CD4-positive, alpha-beta T cell (primary cell): Measurements from ENCODE around the gene NTN4. TPM values are rescaled to one million over a fixed set of nuclear protein-coding genes. Genes with fewer than 3 reads are reported as not detected.

Source experiments
- ATAC-seq: fragments of 200-7000 bp; cut with Tn5 transposase; one replicate; pipeline ENCODE4 v1.10.0; 2022; ENCODE audit warnings: mild to moderate bottlenecking; ENCODE audit not compliant: poor library complexity
- CTCF ChIA-PET: fragments of 350-600 bp; sonication (Branson Sonifier 250); formaldehyde crosslinking; loops from one replicate; lab custom pipeline; 2021; ENCODE audit warnings: antibody characterized with exemption, inconsistent platforms; lab: Charles Lee
- POLR2A ChIA-PET: fragments of 350-600 bp; sonication (Branson Sonifier 250); formaldehyde crosslinking; loops from one replicate; lab custom pipeline; 2021; ENCODE audit warnings: antibody characterized with exemption, inconsistent platforms; lab: Charles Lee
- DNase-seq, 14 experiments: peaks; one replicate each; pipeline ENCODE4 v3.0.0-alpha.2; 2013 to 2020; ENCODE audit warnings: mixed read lengths in 2 of 14
- H3K27ac ChIP-seq, 2 donors: one replicate each; pipeline versions ENCODE4 v1.5.1 to v1.7.0; 2013; ENCODE audit warnings: low read length in 2 of 2, low read depth in 1 of 2, mild to moderate bottlenecking in 1 of 2
- H3K27me3 ChIP-seq, 2 experiments: 1 replicate in 1 of 2; 2 replicates in 1 of 2; pipeline versions ENCODE4 v1.6.1 to v1.7.0; 2013; ENCODE audit warnings: low read length in 2 of 2, control low read depth in 1 of 2, mild to moderate bottlenecking in 1 of 2, moderate library complexity in 1 of 2; ENCODE audit not compliant: insufficient read depth in 2 of 2, control insufficient read depth in 1 of 2
- H3K36me3 ChIP-seq: one replicate; pipeline ENCODE4 v1.6.1; 2013; ENCODE audit warnings: low read length, control low read depth; ENCODE audit not compliant: insufficient read depth
- H3K4me1 ChIP-seq: one replicate; pipeline ENCODE4 v1.6.1; 2013; ENCODE audit warnings: low read length, control low read depth; ENCODE audit not compliant: insufficient read depth
- H3K4me3 ChIP-seq: one replicate; pipeline ENCODE4 v1.5.1; 2013; ENCODE audit warnings: mild to moderate bottlenecking, low read length, moderate library complexity
- H3K9me3 ChIP-seq, 2 experiments: 1 replicate in 1 of 2; 2 replicates in 1 of 2; pipeline versions ENCODE4 v1.6.1 to v1.7.0; 2013; ENCODE audit warnings: low read length in 2 of 2, mild to moderate bottlenecking in 2 of 2, control low read depth in 1 of 2, moderate library complexity in 1 of 2; ENCODE audit not compliant: control insufficient read depth in 1 of 2, insufficient read depth in 1 of 2
- H3K27ac Mint-ChIP-seq: one replicate; pipeline ENCODE4 v1.8.0; 2020; ENCODE audit warnings: mixed read lengths
- H3K27me3 Mint-ChIP-seq: one replicate; pipeline ENCODE4 v1.8.0; 2021; ENCODE audit warnings: mixed read lengths
- H3K36me3 Mint-ChIP-seq: one replicate; pipeline ENCODE4 v1.8.0; 2021; ENCODE audit warnings: low read depth, mixed read lengths
- H3K4me1 Mint-ChIP-seq: one replicate; pipeline ENCODE4 v1.8.0; 2021; ENCODE audit warnings: low read depth, mixed read lengths
- H3K4me3 Mint-ChIP-seq: one replicate; pipeline ENCODE4 v1.8.0; 2020; ENCODE audit warnings: mild to moderate bottlenecking, mixed read lengths
- H3K9me3 Mint-ChIP-seq: one replicate; pipeline ENCODE4 v1.8.0; 2020; ENCODE audit warnings: mixed read lengths
- CTCF ChIP-seq: fragments of 200-600 bp; IDR thresholded peaks from one replicate; pipeline ENCODE4 v1.8.0; 2022; ENCODE audit warnings: antibody characterized with exemption, mild to moderate bottlenecking
- intact Hi-C, 2 experiments: fragments of 100-400 bp; cut with DNase I in 1 of 2; cut with micrococcal nuclease in 1 of 2; formaldehyde crosslinking; loops; one replicate each; pipeline versions ENCODE4 v1.15.1 to v1.9.0; 2023 to 2025; cut with DNase I, micrococcal nuclease
- total RNA-seq, 174 experiments: library from RNA in 2 of 174; stranded (reverse) in 2 of 174; gene quantifications; one replicate each; pipeline ENCODE4 v1.2.3 and lab custom pipeline; 2021 to 2026

NTN4 gene
- total RNA-seq, 2 experiments from 2014 or later: 0.47 to 0.71 TPM

- Mint-ChIP-seq H3K4me1 (no peaks in the 10 kb centered on the region), H3K9me3 (peaks cover 4% of the 10 kb centered on the region), H3K36me3 (no peaks in the 10 kb centered on the region), H3K4me3 (no peak overlapping the region), H3K27ac (no peak overlapping the region), H3K27me3 (peaks cover 24% of the 10 kb centered on the region)
- Histone ChIP-seq H3K9me3 (peaks cover 0 to 5% of the 10 kb centered on the region in 2 experiments), H3K27me3 (no peaks in the 10 kb centered on the region), H3K27ac (no peak overlapping the region), H3K4me1 (no peaks in the 10 kb centered on the region), H3K36me3 (no peaks in the 10 kb centered on the region), H3K4me3 (no peak overlapping the region)
- ChIA-PET POLR2A (no interaction called here), CTCF (no interaction called here)
- no peak for TF ChIP-seq CTCF
- ATAC-seq: no peak
- DNase-seq: no peak
- intact Hi-C loops: no loop called here
Observed at GRCh38 chr12:95726903-95727302, 63.7 kb downstream of the NTN4 start.

GRCh38 chr12:95724767-95725166 lies 65.8 kb downstream of the NTN4 start:
- no peaks in the 10 kb centered on the region for H3K36me3 ChIP-seq
- ATAC-seq: no peak
- H3K27me3 ChIP-seq: no peaks in the 10 kb centered on the region
- Mint-ChIP-seq H3K27ac (no peak overlapping the region), H3K36me3 (no peaks in the 10 kb centered on the region), H3K4me3 (no peak overlapping the region), H3K4me1 (no peaks in the 10 kb centered on the region), H3K27me3 (peaks cover 19% of the 10 kb centered on the region), H3K9me3 (peaks cover 4% of the 10 kb centered on the region)
- H3K4me3 ChIP-seq: no peak overlapping the region
- H3K4me1 ChIP-seq: no peaks in the 10 kb centered on the region
- peaks cover 0 to 5% of the 10 kb centered on the region in 2 experiments for H3K9me3 ChIP-seq
- no peak overlapping the region for H3K27ac ChIP-seq
- ChIA-PET POLR2A (no interaction called here), CTCF (no interaction called here)
- no peak for DNase-seq
- intact Hi-C loops: no loop called here
- no peak for TF ChIP-seq CTCF

GRCh38 chr12:95723693-95724384 lies 66.7 kb downstream of the NTN4 start:
- ChIA-PET POLR2A (no interaction called here), CTCF (no interaction called here)
- no peaks in the 10 kb centered on the region for H3K27me3 ChIP-seq

More at GRCh38 chr12:95723693-95724384, 66.7 kb downstream of the NTN4 start:
- Histone ChIP-seq H3K4me1 (no peaks in the 10 kb centered on the region), H3K27ac (no peak overlapping the region), H3K9me3 (peaks cover 0 to 5% of the 10 kb centered on the region in 2 experiments), H3K4me3 (no peak overlapping the region), H3K36me3 (no peaks in the 10 kb centered on the region)
- DNase-seq: no peak
- TF ChIP-seq CTCF: no peak
- no peak for ATAC-seq
- intact Hi-C loops: no loop called here
- Mint-ChIP-seq H3K4me3 (no peak overlapping the region), H3K27me3 (peaks cover 17% of the 10 kb centered on the region), H3K36me3 (no peaks in the 10 kb centered on the region), H3K9me3 (peaks cover 3% of the 10 kb centered on the region), H3K27ac (no peak overlapping the region), H3K4me1 (no peaks in the 10 kb centered on the region)
